ENCODE data around the gene DLG5.

DNA sequence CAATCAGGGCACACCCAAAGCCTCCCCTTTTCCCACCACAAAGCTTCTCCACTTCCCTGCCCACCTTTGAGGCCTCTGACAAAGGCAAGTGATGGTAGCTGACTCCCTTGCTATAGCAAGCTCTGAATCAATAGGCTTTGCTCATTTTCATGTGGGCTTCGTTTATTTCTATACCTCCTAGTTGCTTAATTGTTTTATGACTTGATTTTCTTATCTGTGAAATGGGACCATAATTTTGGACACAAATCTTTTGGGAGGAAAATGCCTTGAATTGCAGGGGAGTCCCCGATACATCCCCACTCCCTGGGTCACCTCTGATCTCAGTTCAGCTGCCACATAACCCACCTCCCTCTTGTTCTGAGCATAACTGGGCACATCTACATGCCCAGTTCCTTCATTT lies 13.7 kb upstream of the DLG5 start:
- no peak for TF ChIP-seq POLR2A (IDR thresholded peaks at IDR 0.05)
- TF ChIP-seq, protein P1, sequence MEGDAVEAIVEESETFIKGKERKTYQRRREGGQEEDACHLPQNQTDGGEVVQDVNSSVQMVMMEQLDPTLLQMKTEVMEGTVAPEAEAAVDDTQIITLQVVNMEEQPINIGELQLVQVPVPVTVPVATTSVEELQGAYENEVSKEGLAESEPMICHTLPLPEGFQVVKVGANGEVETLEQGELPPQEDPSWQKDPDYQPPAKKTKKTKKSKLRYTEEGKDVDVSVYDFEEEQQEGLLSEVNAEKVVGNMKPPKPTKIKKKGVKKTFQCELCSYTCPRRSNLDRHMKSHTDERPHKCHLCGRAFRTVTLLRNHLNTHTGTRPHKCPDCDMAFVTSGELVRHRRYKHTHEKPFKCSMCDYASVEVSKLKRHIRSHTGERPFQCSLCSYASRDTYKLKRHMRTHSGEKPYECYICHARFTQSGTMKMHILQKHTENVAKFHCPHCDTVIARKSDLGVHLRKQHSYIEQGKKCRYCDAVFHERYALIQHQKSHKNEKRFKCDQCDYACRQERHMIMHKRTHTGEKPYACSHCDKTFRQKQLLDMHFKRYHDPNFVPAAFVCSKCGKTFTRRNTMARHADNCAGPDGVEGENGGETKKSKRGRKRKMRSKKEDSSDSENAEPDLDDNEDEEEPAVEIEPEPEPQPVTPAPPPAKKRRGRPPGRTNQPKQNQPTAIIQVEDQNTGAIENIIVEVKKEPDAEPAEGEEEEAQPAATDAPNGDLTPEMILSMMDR (IDR thresholded peaks at IDR 0.05), result no peak
- TF ChIP-seq POLR2AphosphoS5 (IDR thresholded peaks at IDR 0.05), result no peak
